ENCODE measurements around the gene TNNT2. TPM values are rescaled to one million over a fixed set of nuclear protein-coding genes. Genes with fewer than 3 reads are reported as not detected.

TNNT2 gene
- total RNA-seq, 1 donor from 2014 or later = 89.2 TPM

- Histone ChIP-seq H3K27ac (ENCODE audit: low read depth, low read length) (no peak overlapping the region), H3K4me1 (ENCODE audit: control insufficient read depth in 3 of 3, insufficient read depth in 3 of 3, low read length in 3 of 3) (peaks cover 18 to 33% (median 19%) of the 10 kb centered on the region in 3 donors), H3K4me3 (ENCODE audit: low read length in 3 of 3) (no peak overlapping the region), H3K9ac (ENCODE audit: low read depth in 1 of 3, low read length in 3 of 3) (peak overlapping the region in 2 of 3 donors; percentile 1 to 13), H3K27me3 (ENCODE audit: control insufficient read depth in 3 of 3, insufficient read depth in 3 of 3, low read length in 3 of 3) (peaks cover 0 to 18% (median 16%) of the 10 kb centered on the region in 3 donors), H3K36me3 (ENCODE audit: control insufficient read depth in 3 of 3, insufficient read depth in 3 of 3, low read length in 3 of 3) (no peaks in the 10 kb centered on the region), H3K9me3 (ENCODE audit: control insufficient read depth in 3 of 3, low read length in 3 of 3) (no peaks in the 10 kb centered on the region)
These were observed 19.5 kb upstream of the TNNT2 start for GRCh38 chr1:201396861-201397464.

GRCh38 chr1:201395936-201396335 is 18.5 kb upstream of the TNNT2 start:
- H3K27ac ChIP-seq (ENCODE audit: low read depth, low read length) = no peak overlapping the region
- peaks cover 18 to 31% (median 19%) of the 10 kb centered on the region in 3 donors for H3K4me1 ChIP-seq (ENCODE audit: control insufficient read depth in 3 of 3, insufficient read depth in 3 of 3, low read length in 3 of 3)
- H3K9me3 ChIP-seq (ENCODE audit: control insufficient read depth in 3 of 3, low read length in 3 of 3) = no peaks in the 10 kb centered on the region
- H3K4me3 ChIP-seq (ENCODE audit: low read length in 3 of 3) = no peak overlapping the region
- no peaks in the 10 kb centered on the region for H3K36me3 ChIP-seq (ENCODE audit: control insufficient read depth in 3 of 3, insufficient read depth in 3 of 3, low read length in 3 of 3)
- H3K27me3 ChIP-seq (ENCODE audit: control insufficient read depth in 3 of 3, insufficient read depth in 3 of 3, low read length in 3 of 3) = peaks cover 0 to 18% (median 16%) of the 10 kb centered on the region in 3 donors
- H3K9ac ChIP-seq (ENCODE audit: low read depth in 1 of 3, low read length in 3 of 3) = no peak overlapping the region

GRCh38 chr1:201394591-201394990 is 17.1 kb upstream of the TNNT2 start:
- Histone ChIP-seq H3K4me3 (ENCODE audit: low read length in 3 of 3) (no peak overlapping the region), H3K9me3 (ENCODE audit: control insufficient read depth in 3 of 3, low read length in 3 of 3) (no peaks in the 10 kb centered on the region), H3K27ac (ENCODE audit: low read depth, low read length) (no peak overlapping the region), H3K4me1 (ENCODE audit: control insufficient read depth in 3 of 3, insufficient read depth in 3 of 3, low read length in 3 of 3) (peaks cover 18 to 29% (median 19%) of the 10 kb centered on the region in 3 donors), H3K27me3 (ENCODE audit: control insufficient read depth in 3 of 3, insufficient read depth in 3 of 3, low read length in 3 of 3) (peaks cover 0 to 11% (median 9%) of the 10 kb centered on the region in 3 donors), H3K9ac (ENCODE audit: low read depth in 1 of 3, low read length in 3 of 3) (no peak overlapping the region), H3K36me3 (ENCODE audit: control insufficient read depth in 3 of 3, insufficient read depth in 3 of 3, low read length in 3 of 3) (no peaks in the 10 kb centered on the region)

- peaks cover 15 to 24% (median 19%) of the 10 kb centered on the region in 3 donors for H3K4me1 ChIP-seq (ENCODE audit: control insufficient read depth in 3 of 3, insufficient read depth in 3 of 3, low read length in 3 of 3)
- H3K4me3 ChIP-seq (ENCODE audit: low read length in 3 of 3) = no peak overlapping the region
- H3K9me3 ChIP-seq (ENCODE audit: control insufficient read depth in 3 of 3, low read length in 3 of 3) = no peaks in the 10 kb centered on the region
- H3K9ac ChIP-seq (ENCODE audit: low read depth in 1 of 3, low read length in 3 of 3) = no peak overlapping the region
- H3K27me3 ChIP-seq (ENCODE audit: control insufficient read depth in 3 of 3, insufficient read depth in 3 of 3, low read length in 3 of 3) = no peaks in the 10 kb centered on the region
- no peak overlapping the region for H3K27ac ChIP-seq (ENCODE audit: low read depth, low read length)
- H3K36me3 ChIP-seq (ENCODE audit: control insufficient read depth in 3 of 3, insufficient read depth in 3 of 3, low read length in 3 of 3) = peaks cover 0 to 2% (median 0%) of the 10 kb centered on the region in 3 donors
These were observed 15.6 kb upstream of the TNNT2 start for GRCh38 chr1:201393076-201393475.

GRCh38 chr1:201391651-201392511 is 14.4 kb upstream of the TNNT2 start:
- H3K4me3 ChIP-seq (ENCODE audit: low read length in 3 of 3) = no peak overlapping the region
- no peaks in the 10 kb centered on the region for H3K27me3 ChIP-seq (ENCODE audit: control insufficient read depth in 3 of 3, insufficient read depth in 3 of 3, low read length in 3 of 3)
- H3K9ac ChIP-seq (ENCODE audit: low read depth in 1 of 3, low read length in 3 of 3) = no peak overlapping the region
- H3K27ac ChIP-seq (ENCODE audit: low read depth, low read length) = no peak overlapping the region
- peaks cover 10 to 18% (median 14%) of the 10 kb centered on the region in 3 donors for H3K4me1 ChIP-seq (ENCODE audit: control insufficient read depth in 3 of 3, insufficient read depth in 3 of 3, low read length in 3 of 3)
- no peaks in the 10 kb centered on the region for H3K9me3 ChIP-seq (ENCODE audit: control insufficient read depth in 3 of 3, low read length in 3 of 3)
- H3K36me3 ChIP-seq (ENCODE audit: control insufficient read depth in 3 of 3, insufficient read depth in 3 of 3, low read length in 3 of 3) = peaks cover 0 to 2% (median 0%) of the 10 kb centered on the region in 3 donors

- H3K9ac ChIP-seq (ENCODE audit: low read depth in 1 of 3, low read length in 3 of 3) = no peak overlapping the region
- H3K27me3 ChIP-seq (ENCODE audit: control insufficient read depth in 3 of 3, insufficient read depth in 3 of 3, low read length in 3 of 3) = no peaks in the 10 kb centered on the region
- H3K4me3 ChIP-seq (ENCODE audit: low read length in 3 of 3) = no peak overlapping the region
- H3K9me3 ChIP-seq (ENCODE audit: control insufficient read depth in 3 of 3, low read length in 3 of 3) = no peaks in the 10 kb centered on the region
- H3K4me1 ChIP-seq (ENCODE audit: control insufficient read depth in 3 of 3, insufficient read depth in 3 of 3, low read length in 3 of 3) = peaks cover 6 to 12% (median 8%) of the 10 kb centered on the region in 3 donors
- H3K36me3 ChIP-seq (ENCODE audit: control insufficient read depth in 3 of 3, insufficient read depth in 3 of 3, low read length in 3 of 3) = peaks cover 0 to 2% (median 0%) of the 10 kb centered on the region in 3 donors
- no peak overlapping the region for H3K27ac ChIP-seq (ENCODE audit: low read depth, low read length)
These were observed 13.7 kb upstream of the TNNT2 start for GRCh38 chr1:201391225-201391624.

- Histone ChIP-seq H3K9ac (ENCODE audit: low read depth in 1 of 3, low read length in 3 of 3) (no peak overlapping the region), H3K27ac (ENCODE audit: low read depth, low read length) (no peak overlapping the region), H3K36me3 (ENCODE audit: control insufficient read depth in 3 of 3, insufficient read depth in 3 of 3, low read length in 3 of 3) (peaks cover 0 to 2% (median 0%) of the 10 kb centered on the region in 3 donors), H3K4me3 (ENCODE audit: low read length in 3 of 3) (no peak overlapping the region), H3K27me3 (ENCODE audit: control insufficient read depth in 3 of 3, insufficient read depth in 3 of 3, low read length in 3 of 3) (no peaks in the 10 kb centered on the region), H3K9me3 (ENCODE audit: control insufficient read depth in 3 of 3, low read length in 3 of 3) (no peaks in the 10 kb centered on the region), H3K4me1 (ENCODE audit: control insufficient read depth in 3 of 3, insufficient read depth in 3 of 3, low read length in 3 of 3) (peaks cover 6 to 17% (median 17%) of the 10 kb centered on the region in 3 donors)
These were observed 11.6 kb upstream of the TNNT2 start for GRCh38 chr1:201389051-201389450.

GRCh38 chr1:201386208-201386607 is 8.7 kb upstream of the TNNT2 start:
- H3K36me3 ChIP-seq (ENCODE audit: control insufficient read depth in 3 of 3, insufficient read depth in 3 of 3, low read length in 3 of 3) = peaks cover 0 to 2% (median 0%) of the 10 kb centered on the region in 3 donors
- no peak overlapping the region for H3K9ac ChIP-seq (ENCODE audit: low read depth in 1 of 3, low read length in 3 of 3)
- H3K4me1 ChIP-seq (ENCODE audit: control insufficient read depth in 3 of 3, insufficient read depth in 3 of 3, low read length in 3 of 3) = peaks cover 7 to 30% (median 26%) of the 10 kb centered on the region in 3 donors

GRCh38 chr1:201385299-201385891 is 7.9 kb upstream of the TNNT2 start:
- Histone ChIP-seq H3K36me3 (ENCODE audit: control insufficient read depth in 3 of 3, insufficient read depth in 3 of 3, low read length in 3 of 3) (peaks cover 0 to 2% (median 0%) of the 10 kb centered on the region in 3 donors), H3K27me3 (ENCODE audit: control insufficient read depth in 3 of 3, insufficient read depth in 3 of 3, low read length in 3 of 3) (no peaks in the 10 kb centered on the region), H3K4me1 (ENCODE audit: control insufficient read depth in 3 of 3, insufficient read depth in 3 of 3, low read length in 3 of 3) (peaks cover 7 to 30% (median 26%) of the 10 kb centered on the region in 3 donors), H3K9ac (ENCODE audit: low read depth in 1 of 3, low read length in 3 of 3) (peak overlapping the region in 1 of 3 donors; percentile 40), H3K4me3 (ENCODE audit: low read length in 3 of 3) (no peak overlapping the region), H3K27ac (ENCODE audit: low read depth, low read length) (no peak overlapping the region), H3K9me3 (ENCODE audit: control insufficient read depth in 3 of 3, low read length in 3 of 3) (no peaks in the 10 kb centered on the region)

More at GRCh38 chr1:201386208-201386607, 8.7 kb upstream of the TNNT2 start:
- H3K27ac ChIP-seq (ENCODE audit: low read depth, low read length) = no peak overlapping the region
- no peaks in the 10 kb centered on the region for H3K27me3 ChIP-seq (ENCODE audit: control insufficient read depth in 3 of 3, insufficient read depth in 3 of 3, low read length in 3 of 3)
- H3K4me3 ChIP-seq (ENCODE audit: low read length in 3 of 3) = no peak overlapping the region
- H3K9me3 ChIP-seq (ENCODE audit: control insufficient read depth in 3 of 3, low read length in 3 of 3) = no peaks in the 10 kb centered on the region
